H9 (cell line): ENCODE data around the gene EML4. TPM values are rescaled to one million over a fixed set of nuclear protein-coding genes. Genes with fewer than 3 reads are reported as not detected.

ENCODE experiments used
- DNase-seq: peaks from one replicate; pipeline ENCODE4 v3.0.0-alpha.2; 2017
- H2AFZ ChIP-seq: one replicate; pipeline ENCODE4 v1.6.1; 2013; ENCODE audit warnings: mild to moderate bottlenecking, low read length, control low read depth, moderate library complexity
- H2AK5ac ChIP-seq: 2 replicates; pipeline ENCODE4 v1.6.1; 2013; ENCODE audit warnings: low read length, control low read depth, mixed read lengths; ENCODE audit not compliant: insufficient read length
- H2BK120ac ChIP-seq: one replicate; pipeline ENCODE4 v1.6.1; 2013; ENCODE audit warnings: low read depth, mild to moderate bottlenecking, low read length, control low read depth, inconsistent platforms; ENCODE audit not compliant: poor library complexity, severe bottlenecking
- H2BK12ac ChIP-seq: 2 replicates; pipeline ENCODE4 v1.6.1; 2013; ENCODE audit warnings: low read length, control low read depth, mixed read lengths, low read depth; ENCODE audit not compliant: insufficient read length
- H2BK15ac ChIP-seq: 2 replicates; pipeline ENCODE4 v1.6.1; 2013; ENCODE audit warnings: low read depth, low read length, control low read depth
- H2BK20ac ChIP-seq: one replicate; pipeline ENCODE4 v1.6.1; 2013; ENCODE audit warnings: low read depth, mild to moderate bottlenecking, low read length, control low read depth, inconsistent platforms; ENCODE audit not compliant: poor library complexity, severe bottlenecking
- H2BK5ac ChIP-seq: 2 replicates; pipeline ENCODE4 v1.6.1; 2013; ENCODE audit warnings: low read length, control low read depth, mixed read lengths; ENCODE audit not compliant: insufficient read length
- H3K14ac ChIP-seq: 2 replicates; pipeline ENCODE4 v1.6.1; 2013; ENCODE audit warnings: low read length, control low read depth; ENCODE audit not compliant: insufficient read depth
- H3K18ac ChIP-seq: 2 replicates; pipeline ENCODE4 v1.6.1; 2013; ENCODE audit warnings: low read depth, mild to moderate bottlenecking, mixed read lengths, low read length, control low read depth; ENCODE audit not compliant: insufficient read length
- H3K23ac ChIP-seq: 2 replicates; pipeline ENCODE4 v1.6.1; 2013; ENCODE audit warnings: low read length, control low read depth, mixed read lengths, low read depth; ENCODE audit not compliant: insufficient read length
- H3K23me2 ChIP-seq: 2 replicates; pipeline ENCODE4 v1.6.1; 2013; ENCODE audit warnings: low read depth, mild to moderate bottlenecking, mixed read lengths, low read length, control low read depth; ENCODE audit not compliant: insufficient read length, poor library complexity, severe bottlenecking
- H3K27ac ChIP-seq: 2 replicates; pipeline ENCODE4 v1.5.1; 2013; ENCODE audit warnings: low read length, control low read depth, mixed read lengths, low read depth; ENCODE audit not compliant: insufficient read length
- H3K27me3 ChIP-seq: 2 replicates; pipeline ENCODE4 v1.6.1; 2013; ENCODE audit warnings: low read length, control low read depth, inconsistent platforms; ENCODE audit not compliant: insufficient read depth
- H3K4ac ChIP-seq: 2 replicates; pipeline ENCODE4 v1.6.1; 2013; ENCODE audit warnings: low read depth, mild to moderate bottlenecking, control low read depth, inconsistent platforms, low read length, moderate library complexity
- H3K4me1 ChIP-seq: 2 replicates; pipeline ENCODE4 v1.6.1; 2013; ENCODE audit warnings: low read length, control low read depth, inconsistent platforms; ENCODE audit not compliant: insufficient read depth
- H3K4me2 ChIP-seq: 2 replicates; pipeline ENCODE4 v1.6.1; 2013; ENCODE audit warnings: low read length, control low read depth, mixed read lengths; ENCODE audit not compliant: insufficient read length, insufficient read depth
- H3K56ac ChIP-seq: 2 replicates; pipeline ENCODE4 v1.6.1; 2013; ENCODE audit warnings: low read depth, mild to moderate bottlenecking, mixed read lengths, low read length, control low read depth; ENCODE audit not compliant: insufficient read length
- H3K79me1 ChIP-seq: 2 replicates; pipeline ENCODE4 v1.6.1; 2013; ENCODE audit warnings: low read depth, mild to moderate bottlenecking, moderate library complexity, low read length, control low read depth, inconsistent platforms; ENCODE audit not compliant: insufficient read depth, poor library complexity, severe bottlenecking
- H3K79me2 ChIP-seq: 2 replicates; pipeline ENCODE4 v1.6.1; 2013; ENCODE audit warnings: low read length, control low read depth, inconsistent platforms; ENCODE audit not compliant: insufficient read depth
- H3K9ac ChIP-seq: 2 replicates; pipeline ENCODE4 v1.6.1; 2013; ENCODE audit warnings: low read length, control low read depth, mixed read lengths; ENCODE audit not compliant: insufficient read length; ENCODE audit errors: extremely low read depth
- H3K9me3 ChIP-seq: one replicate; pipeline ENCODE4 v1.6.1; 2013; ENCODE audit warnings: low read depth, low read length, inconsistent platforms; ENCODE audit not compliant: control insufficient read depth
- H3T11ph ChIP-seq: one replicate; pipeline ENCODE4 v1.6.1; 2013; ENCODE audit warnings: mild to moderate bottlenecking, low read length, control low read depth, inconsistent platforms
- H4K20me1 ChIP-seq: one replicate; pipeline ENCODE4 v1.6.1; 2013; ENCODE audit not compliant: control insufficient read depth, insufficient read length, insufficient read depth
- H4K5ac ChIP-seq: 2 replicates; pipeline ENCODE4 v1.6.1; 2013; ENCODE audit warnings: low read depth, mild to moderate bottlenecking, mixed read lengths, low read length, control low read depth; ENCODE audit not compliant: insufficient read length
- H4K8ac ChIP-seq: replicated peaks from 2 replicates; pipeline ENCODE4 v1.6.1; 2013; ENCODE audit warnings: low read length, control low read depth, mixed read lengths, low read depth; ENCODE audit not compliant: insufficient read length
- H4K91ac ChIP-seq: 2 replicates; pipeline ENCODE4 v1.6.1; 2013; ENCODE audit warnings: low read depth, mild to moderate bottlenecking, moderate library complexity, mixed read lengths, low read length, control low read depth; ENCODE audit not compliant: insufficient read length
- H3K27ac Mint-ChIP-seq, 3 experiments: 2 replicates in 2 of 3; 3 replicates in 1 of 3; pipeline ENCODE4 v1.8.0; 2020 to 2021; ENCODE audit warnings: mixed read lengths in 3 of 3, mild to moderate bottlenecking in 1 of 3, moderate library complexity in 1 of 3
- H3K27me3 Mint-ChIP-seq: 2 replicates; pipeline ENCODE4 v1.8.0; 2021; ENCODE audit warnings: low read depth, mild to moderate bottlenecking, moderate library complexity, mixed read lengths
- H3K36me3 Mint-ChIP-seq, 3 experiments: 2 replicates in 2 of 3; 3 replicates in 1 of 3; pipeline ENCODE4 v1.8.0; 2020 to 2021; ENCODE audit warnings: low read depth in 3 of 3, mixed read lengths in 3 of 3; ENCODE audit not compliant: insufficient read depth in 1 of 3
- H3K4me1 Mint-ChIP-seq, 2 experiments: 2 replicates each; pipeline ENCODE4 v1.8.0; 2020; ENCODE audit warnings: mixed read lengths in 2 of 2
- H3K4me3 Mint-ChIP-seq, 2 experiments: 2 replicates in 1 of 2; 3 replicates in 1 of 2; pipeline ENCODE4 v1.8.0; 2020 to 2021; ENCODE audit warnings: mild to moderate bottlenecking in 2 of 2, mixed read lengths in 2 of 2, moderate library complexity in 1 of 2
- H3K9me3 Mint-ChIP-seq, 2 experiments: 2 replicates in 1 of 2; 3 replicates in 1 of 2; pipeline ENCODE4 v1.8.0; 2020; ENCODE audit warnings: mild to moderate bottlenecking in 2 of 2, mixed read lengths in 2 of 2, moderate library complexity in 1 of 2
- WGBS: extraction: QIAGEN DNeasy Blood & Tissue Kit; methylation state at CpG from one replicate; pipeline ENCODE4 v1.1.7; 2013; ENCODE audit warnings: missing lambda C conversion rate, low lambda C conversion rate, mixed read lengths; ENCODE audit not compliant: insufficient read length; ENCODE audit errors: extremely low coverage; 5-methylcytosine and 5-hydroxymethylcytosine counted together
- total RNA-seq: library from RNA; stranded (reverse); gene quantifications from 2 replicates; pipeline ENCODE4 v1.2.1, GENCODE V29; 2021
- TF ChIP-seq, protein P1 (sequence below): fragments of 200-600 bp; sonication (generic); conservative IDR thresholded peaks from 3 replicates; pipeline ENCODE4 v1.8.0; 2021; ENCODE audit warnings: antibody characterized with exemption, mild to moderate bottlenecking

Gene EML4
- total RNA-seq, 1 experiment from 2014 or later, result 68.6 TPM

GRCh38 chr2:42244520-42244919 lies 75.4 kb downstream of the EML4 start:
- Mint-ChIP-seq H3K27ac (peak overlapping the region in 1 of 3 experiments; percentile 19; a peak in 1 of 7 replicates), H3K36me3 (peaks cover 0 to 8% (median 8%) of the 10 kb centered on the region in 3 experiments; a peak in 3 of 7 replicates), H3K4me1 (peaks cover 2% of the 10 kb centered on the region in 2 experiments; a peak in 2 of 4 replicates), H3K9me3 (no peaks in the 10 kb centered on the region), H3K27me3 (no peaks in the 10 kb centered on the region), H3K4me3 (no peak overlapping the region)
- peaks cover 7% of the 10 kb centered on the region for H3K79me1 ChIP-seq
- H3K23me2 ChIP-seq, result no peaks in the 10 kb centered on the region
- TF ChIP-seq, protein P1, sequence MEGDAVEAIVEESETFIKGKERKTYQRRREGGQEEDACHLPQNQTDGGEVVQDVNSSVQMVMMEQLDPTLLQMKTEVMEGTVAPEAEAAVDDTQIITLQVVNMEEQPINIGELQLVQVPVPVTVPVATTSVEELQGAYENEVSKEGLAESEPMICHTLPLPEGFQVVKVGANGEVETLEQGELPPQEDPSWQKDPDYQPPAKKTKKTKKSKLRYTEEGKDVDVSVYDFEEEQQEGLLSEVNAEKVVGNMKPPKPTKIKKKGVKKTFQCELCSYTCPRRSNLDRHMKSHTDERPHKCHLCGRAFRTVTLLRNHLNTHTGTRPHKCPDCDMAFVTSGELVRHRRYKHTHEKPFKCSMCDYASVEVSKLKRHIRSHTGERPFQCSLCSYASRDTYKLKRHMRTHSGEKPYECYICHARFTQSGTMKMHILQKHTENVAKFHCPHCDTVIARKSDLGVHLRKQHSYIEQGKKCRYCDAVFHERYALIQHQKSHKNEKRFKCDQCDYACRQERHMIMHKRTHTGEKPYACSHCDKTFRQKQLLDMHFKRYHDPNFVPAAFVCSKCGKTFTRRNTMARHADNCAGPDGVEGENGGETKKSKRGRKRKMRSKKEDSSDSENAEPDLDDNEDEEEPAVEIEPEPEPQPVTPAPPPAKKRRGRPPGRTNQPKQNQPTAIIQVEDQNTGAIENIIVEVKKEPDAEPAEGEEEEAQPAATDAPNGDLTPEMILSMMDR, result no peak
- H3K14ac ChIP-seq, result no peak overlapping the region
- no peak overlapping the region for H2BK20ac ChIP-seq
- no peak overlapping the region for H3K4me2 ChIP-seq
- no peaks in the 10 kb centered on the region for H3K27me3 ChIP-seq
- DNase-seq, result no peak
- no peak overlapping the region for H2AK5ac ChIP-seq
- H4K8ac ChIP-seq, result no peak overlapping the region
- WGBS, result no CpG with 5 or more reads among the region's 2 CpGs
- H2AFZ ChIP-seq, result no peak overlapping the region
- H4K91ac ChIP-seq, result no peak overlapping the region
- no peak overlapping the region for H2BK12ac ChIP-seq
- no peaks in the 10 kb centered on the region for H3K9me3 ChIP-seq
- no peak overlapping the region for H3K9ac ChIP-seq
- H2BK120ac ChIP-seq, result no peak overlapping the region
- H3K79me2 ChIP-seq, result no peaks in the 10 kb centered on the region; the same call in 1 of the 2 replicates
- no peak overlapping the region for H2BK5ac ChIP-seq
- no peak overlapping the region for H3K27ac ChIP-seq
- no peak overlapping the region for H3K4ac ChIP-seq
- H3K18ac ChIP-seq, result no peak overlapping the region
- no peak overlapping the region for H4K5ac ChIP-seq
- H3K23ac ChIP-seq, result no peak overlapping the region
- no peaks in the 10 kb centered on the region for H4K20me1 ChIP-seq
- no peaks in the 10 kb centered on the region for H3K4me1 ChIP-seq
- H3T11ph ChIP-seq, result no peak overlapping the region
- no peak overlapping the region for H3K56ac ChIP-seq
- H2BK15ac ChIP-seq, result no peak overlapping the region
